ENCODE data around the gene ERLIN1.

The ERLIN1 gene

GRCh38 chr10:100163704-100164621 is 21.9 kb downstream of the ERLIN1 start:
- TF ChIP-seq CTCF (IDR thresholded peaks at IDR 0.05; ENCODE audit: low read length, missing control alignments), result no peak
- no peak overlapping the region for H3K4me3 ChIP-seq (replicated peaks; ENCODE audit: low read depth, low read length)
- peak; percentile 29 for DNase-seq (ENCODE audit: low read depth)

GRCh38 chr10:100162696-100163095 is 23.1 kb downstream of the ERLIN1 start:
- no peak for TF ChIP-seq CTCF (IDR thresholded peaks at IDR 0.05; ENCODE audit: low read length, missing control alignments)
- no peak for DNase-seq (ENCODE audit: low read depth)
- no peak overlapping the region for H3K4me3 ChIP-seq (replicated peaks; ENCODE audit: low read depth, low read length)

- DNase-seq (ENCODE audit: low read depth), result no peak
- no peak for TF ChIP-seq CTCF (IDR thresholded peaks at IDR 0.05; ENCODE audit: low read length, missing control alignments)
- no peak overlapping the region for H3K4me3 ChIP-seq (replicated peaks; ENCODE audit: low read depth, low read length)
Measured at GRCh38 chr10:100158044-100158805, 27.6 kb downstream of the ERLIN1 start.

- no peak for TF ChIP-seq CTCF (IDR thresholded peaks at IDR 0.05; ENCODE audit: low read length, missing control alignments)
- no peak overlapping the region for H3K4me3 ChIP-seq (replicated peaks; ENCODE audit: low read depth, low read length)
- no peak for DNase-seq (ENCODE audit: low read depth)
Measured at GRCh38 chr10:100157156-100157555, 28.7 kb downstream of the ERLIN1 start.

GRCh38 chr10:100155936-100156335 is 29.9 kb downstream of the ERLIN1 start:
- no peak overlapping the region for H3K4me3 ChIP-seq (replicated peaks; ENCODE audit: low read depth, low read length)
- no peak for TF ChIP-seq CTCF (IDR thresholded peaks at IDR 0.05; ENCODE audit: low read length, missing control alignments)
- no peak for DNase-seq (ENCODE audit: low read depth)

- no peak for DNase-seq (ENCODE audit: low read depth)
- TF ChIP-seq CTCF (IDR thresholded peaks at IDR 0.05; ENCODE audit: low read length, missing control alignments), result no peak
- H3K4me3 ChIP-seq (replicated peaks; ENCODE audit: low read depth, low read length), result no peak overlapping the region
Measured at GRCh38 chr10:100154666-100155065, 31.2 kb downstream of the ERLIN1 start.
